Chondrocyte (in vitro differentiated cells): Measurements from ENCODE around the gene TRABD2A. TPM values are rescaled to one million over a fixed set of nuclear protein-coding genes. Genes with fewer than 3 reads are reported as not detected.

Source experiments
- DNase-seq: peaks from one replicate; pipeline ENCODE4 v3.0.0; 2021; ENCODE audit warnings: mixed read lengths, low spot score
- H3K27ac Mint-ChIP-seq: one replicate; pipeline ENCODE4 v1.8.0; 2021; ENCODE audit warnings: mild to moderate bottlenecking, moderate library complexity, mixed read lengths; ENCODE audit not compliant: unreplicated experiment
- H3K27me3 Mint-ChIP-seq: 2 replicates; pipeline ENCODE4 v1.8.0; 2021; ENCODE audit warnings: low read depth, mixed read lengths
- H3K36me3 Mint-ChIP-seq: 2 replicates; pipeline ENCODE4 v1.8.0; 2021; ENCODE audit warnings: low read depth, mixed read lengths
- H3K4me1 Mint-ChIP-seq: 2 replicates; pipeline ENCODE4 v1.8.0; 2021; ENCODE audit warnings: low read depth, mild to moderate bottlenecking, mixed read lengths
- H3K4me3 Mint-ChIP-seq: one replicate; pipeline ENCODE4 v1.8.0; 2021; ENCODE audit warnings: mild to moderate bottlenecking, moderate library complexity, mixed read lengths; ENCODE audit not compliant: unreplicated experiment
- H3K9me3 Mint-ChIP-seq: 2 replicates; pipeline ENCODE4 v1.8.0; 2021; ENCODE audit warnings: low read depth, mixed read lengths
- total RNA-seq: library from RNA; stranded (reverse); gene quantifications from 3 replicates; pipeline ENCODE4 v1.2.1, GENCODE V29; 2021
- TF ChIP-seq, protein P1 (sequence below): fragments of 200-600 bp; sonication (generic); IDR thresholded peaks from 2 replicates; pipeline ENCODE4 v1.5.0; 2021; ENCODE audit warnings: antibody characterized with exemption, mild to moderate bottlenecking, moderate library complexity

Gene TRABD2A
- total RNA-seq, 1 donor from 2014 or later, result 0.37 TPM

DNA sequence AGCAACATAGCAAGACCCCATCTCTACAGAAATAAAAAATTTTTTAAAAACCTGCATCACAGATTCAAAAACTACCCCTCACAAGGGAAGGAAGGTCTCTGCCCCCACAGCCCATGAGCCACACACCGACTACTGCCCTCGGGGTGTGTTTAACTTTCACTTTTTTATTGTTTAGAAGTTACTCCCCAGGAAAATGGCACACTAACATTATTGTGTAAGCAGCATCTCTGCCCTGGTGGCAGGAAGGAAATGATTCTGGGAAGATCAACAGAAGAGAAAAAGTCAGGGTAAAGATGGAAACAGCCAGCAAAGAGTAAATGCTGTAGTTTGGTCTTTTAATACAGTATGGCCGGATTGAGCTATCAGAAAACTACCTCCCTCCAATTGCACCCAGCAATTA, 21.9 kb downstream of the TRABD2A start:
- Mint-ChIP-seq H3K9me3 (no peaks in the 10 kb centered on the region), H3K4me3 (no peak overlapping the region), H3K4me1 (no peaks in the 10 kb centered on the region), H3K27ac (no peak overlapping the region), H3K27me3 (peaks cover 58% of the 10 kb centered on the region), H3K36me3 (no peaks in the 10 kb centered on the region)
- DNase-seq, result no peak
- TF ChIP-seq, protein P1, sequence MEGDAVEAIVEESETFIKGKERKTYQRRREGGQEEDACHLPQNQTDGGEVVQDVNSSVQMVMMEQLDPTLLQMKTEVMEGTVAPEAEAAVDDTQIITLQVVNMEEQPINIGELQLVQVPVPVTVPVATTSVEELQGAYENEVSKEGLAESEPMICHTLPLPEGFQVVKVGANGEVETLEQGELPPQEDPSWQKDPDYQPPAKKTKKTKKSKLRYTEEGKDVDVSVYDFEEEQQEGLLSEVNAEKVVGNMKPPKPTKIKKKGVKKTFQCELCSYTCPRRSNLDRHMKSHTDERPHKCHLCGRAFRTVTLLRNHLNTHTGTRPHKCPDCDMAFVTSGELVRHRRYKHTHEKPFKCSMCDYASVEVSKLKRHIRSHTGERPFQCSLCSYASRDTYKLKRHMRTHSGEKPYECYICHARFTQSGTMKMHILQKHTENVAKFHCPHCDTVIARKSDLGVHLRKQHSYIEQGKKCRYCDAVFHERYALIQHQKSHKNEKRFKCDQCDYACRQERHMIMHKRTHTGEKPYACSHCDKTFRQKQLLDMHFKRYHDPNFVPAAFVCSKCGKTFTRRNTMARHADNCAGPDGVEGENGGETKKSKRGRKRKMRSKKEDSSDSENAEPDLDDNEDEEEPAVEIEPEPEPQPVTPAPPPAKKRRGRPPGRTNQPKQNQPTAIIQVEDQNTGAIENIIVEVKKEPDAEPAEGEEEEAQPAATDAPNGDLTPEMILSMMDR, result no peak

DNA sequence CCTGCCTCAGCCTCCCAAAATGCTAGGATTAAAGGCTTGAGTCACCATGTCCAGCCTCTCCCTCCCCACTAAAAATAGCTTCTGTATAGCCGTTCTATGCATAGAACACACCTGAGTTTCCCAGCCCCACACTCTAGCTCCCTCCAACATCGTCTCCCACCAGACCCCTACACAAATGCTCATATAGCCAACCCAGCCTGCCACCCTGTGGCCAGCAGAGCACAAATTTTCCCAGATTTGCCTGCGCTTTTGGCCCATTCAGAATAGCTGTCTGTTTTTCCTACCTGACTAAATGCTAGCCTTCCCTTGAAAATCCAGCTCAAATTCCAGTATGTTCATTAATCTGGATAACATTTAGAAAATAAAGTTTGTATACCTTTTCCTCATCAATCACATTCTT, 22.8 kb downstream of the TRABD2A start:
- H3K4me1 Mint-ChIP-seq, result no peaks in the 10 kb centered on the region
- H3K9me3 Mint-ChIP-seq, result peaks cover 3% of the 10 kb centered on the region
- no peaks in the 10 kb centered on the region for H3K36me3 Mint-ChIP-seq
- peaks cover 59% of the 10 kb centered on the region for H3K27me3 Mint-ChIP-seq
- no peak for DNase-seq
- no peak overlapping the region for H3K4me3 Mint-ChIP-seq
- H3K27ac Mint-ChIP-seq, result no peak overlapping the region
- TF ChIP-seq, protein P1, result peak; percentile 67

DNA sequence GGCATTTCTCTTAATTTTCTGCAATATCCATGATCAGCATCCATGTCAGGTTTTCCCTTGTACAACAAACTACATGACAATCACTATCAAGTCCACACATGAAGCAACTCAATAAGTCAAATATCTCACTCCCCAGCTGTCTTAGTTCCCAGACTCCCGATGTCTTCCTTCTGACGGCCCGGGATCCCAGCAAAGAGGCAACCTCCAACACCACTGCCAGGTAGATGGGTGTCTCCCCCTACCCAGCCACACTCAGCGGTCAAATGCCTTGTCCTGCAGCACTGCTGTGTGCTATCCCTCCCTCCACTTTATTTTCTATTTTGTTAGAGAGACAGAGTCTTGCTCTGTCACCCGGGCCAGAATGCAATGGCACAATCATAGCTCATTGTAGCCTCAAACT, 23.3 kb downstream of the TRABD2A start:
- TF ChIP-seq, protein P1, result no peak
- H3K4me3 Mint-ChIP-seq, result no peak overlapping the region
- H3K9me3 Mint-ChIP-seq, result peaks cover 5% of the 10 kb centered on the region
- DNase-seq, result no peak
- peaks cover 60% of the 10 kb centered on the region for H3K27me3 Mint-ChIP-seq
- H3K27ac Mint-ChIP-seq, result no peak overlapping the region
- no peaks in the 10 kb centered on the region for H3K4me1 Mint-ChIP-seq
- H3K36me3 Mint-ChIP-seq, result no peaks in the 10 kb centered on the region

DNA sequence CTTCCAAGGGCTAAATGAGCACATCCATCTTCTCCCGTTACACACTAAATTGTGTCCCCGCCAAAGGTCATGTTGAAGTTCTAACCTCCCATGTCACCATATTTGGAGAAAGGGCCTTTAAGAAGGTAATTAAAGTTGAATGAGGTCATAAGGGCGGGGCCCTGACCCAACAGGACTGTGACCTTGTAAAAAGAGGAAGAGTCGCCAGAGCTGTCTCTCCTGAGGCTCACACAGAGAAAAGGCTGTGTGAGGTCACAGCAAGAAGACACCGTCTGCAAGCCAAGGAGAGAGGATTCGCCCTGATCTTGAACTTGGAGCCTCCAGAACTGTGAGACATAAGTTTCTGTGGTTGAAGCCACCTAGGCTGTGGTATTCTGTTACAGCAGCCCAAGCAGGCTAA, 24.1 kb downstream of the TRABD2A start:
- H3K27me3 Mint-ChIP-seq, result peaks cover 55% of the 10 kb centered on the region
- H3K36me3 Mint-ChIP-seq, result no peaks in the 10 kb centered on the region
- H3K4me3 Mint-ChIP-seq, result no peak overlapping the region
- no peak for DNase-seq
- no peak overlapping the region for H3K27ac Mint-ChIP-seq
- peaks cover 5% of the 10 kb centered on the region for H3K9me3 Mint-ChIP-seq
- TF ChIP-seq, protein P1, result no peak
- no peaks in the 10 kb centered on the region for H3K4me1 Mint-ChIP-seq

DNA sequence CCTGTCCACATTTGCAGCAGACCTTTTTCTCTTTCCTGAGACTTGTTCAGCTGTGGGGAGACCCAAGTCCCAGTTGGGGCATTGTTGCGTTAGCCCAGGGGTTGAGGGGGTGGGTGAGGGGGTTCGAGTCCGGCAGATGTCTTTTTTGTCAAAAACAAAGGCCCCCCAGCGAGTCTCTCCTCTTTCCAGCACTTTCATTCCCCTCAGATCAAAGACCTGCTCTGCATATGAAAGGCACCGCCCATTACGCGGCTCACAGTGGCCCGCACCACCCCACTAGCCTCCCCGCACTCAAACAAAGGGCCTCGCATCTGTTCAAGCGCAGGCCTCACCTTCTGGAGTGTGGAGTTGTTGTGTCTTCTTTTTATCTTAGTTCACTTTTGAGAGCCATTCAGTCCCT, 25.2 kb downstream of the TRABD2A start:
- DNase-seq, result no peak
- TF ChIP-seq, protein P1, result no peak
- peaks cover 53% of the 10 kb centered on the region for H3K27me3 Mint-ChIP-seq
- H3K9me3 Mint-ChIP-seq, result peaks cover 5% of the 10 kb centered on the region
- no peaks in the 10 kb centered on the region for H3K36me3 Mint-ChIP-seq
- H3K4me3 Mint-ChIP-seq, result no peak overlapping the region
- H3K4me1 Mint-ChIP-seq, result no peaks in the 10 kb centered on the region
- H3K27ac Mint-ChIP-seq, result no peak overlapping the region
